Measurements from ENCODE around the gene ADRM1.

Gene ADRM1

GRCh38 chr20:62277253-62277652 lies 25.5 kb upstream of the ADRM1 start:
- H3K36me3 ChIP-seq (ENCODE audit: insufficient read depth), result no peaks in the 10 kb centered on the region
- H3K4me2 ChIP-seq, result no peak overlapping the region
- no peaks in the 10 kb centered on the region for H3K4me1 ChIP-seq (ENCODE audit: low read depth, poor library complexity, severe bottlenecking)
- no peaks in the 10 kb centered on the region for H4K20me1 ChIP-seq (ENCODE audit: insufficient read depth)
- H3K27ac ChIP-seq, result no peak overlapping the region
- H3K4me3 ChIP-seq (IDR thresholded peaks at IDR 0.05; ENCODE audit: insufficient read depth, low read depth, low read length), result no peak overlapping the region
- no peaks in the 10 kb centered on the region for H3K79me2 ChIP-seq (ENCODE audit: insufficient read depth, low read depth)
- no peaks in the 10 kb centered on the region for H3K27me3 ChIP-seq (ENCODE audit: insufficient read depth, low read depth)
- no peak for TF ChIP-seq CTCF (conservative IDR thresholded peaks at IDR 0.05; ENCODE audit: low read depth, low read length)
- no peak overlapping the region for H3K9ac ChIP-seq
- no peak overlapping the region for H2AFZ ChIP-seq (ENCODE audit: low read depth)

- Histone ChIP-seq H3K9ac (no peak overlapping the region), H4K20me1 (ENCODE audit: insufficient read depth) (no peaks in the 10 kb centered on the region), H3K4me1 (ENCODE audit: low read depth, poor library complexity, severe bottlenecking) (no peaks in the 10 kb centered on the region), H2AFZ (ENCODE audit: low read depth) (no peak overlapping the region), H3K4me3 (IDR thresholded peaks at IDR 0.05; ENCODE audit: insufficient read depth, low read depth, low read length) (no peak overlapping the region), H3K27me3 (ENCODE audit: insufficient read depth, low read depth) (no peaks in the 10 kb centered on the region), H3K27ac (no peak overlapping the region), H3K79me2 (ENCODE audit: insufficient read depth, low read depth) (no peaks in the 10 kb centered on the region), H3K4me2 (no peak overlapping the region), H3K36me3 (ENCODE audit: insufficient read depth) (no peaks in the 10 kb centered on the region)
- no peak for TF ChIP-seq CTCF (conservative IDR thresholded peaks at IDR 0.05; ENCODE audit: low read depth, low read length)
Observed at GRCh38 chr20:62280303-62280702, 22.5 kb upstream of the ADRM1 start.

GRCh38 chr20:62281161-62281933 lies 21.4 kb upstream of the ADRM1 start:
- Histone ChIP-seq H3K4me2 (no peak overlapping the region), H3K4me3 (IDR thresholded peaks at IDR 0.05; ENCODE audit: insufficient read depth, low read depth, low read length) (no peak overlapping the region), H4K20me1 (ENCODE audit: insufficient read depth) (no peaks in the 10 kb centered on the region), H3K9ac (no peak overlapping the region), H2AFZ (ENCODE audit: low read depth) (no peak overlapping the region), H3K27ac (no peak overlapping the region), H3K36me3 (ENCODE audit: insufficient read depth) (no peaks in the 10 kb centered on the region), H3K27me3 (ENCODE audit: insufficient read depth, low read depth) (no peaks in the 10 kb centered on the region), H3K4me1 (ENCODE audit: low read depth, poor library complexity, severe bottlenecking) (no peaks in the 10 kb centered on the region), H3K79me2 (ENCODE audit: insufficient read depth, low read depth) (no peaks in the 10 kb centered on the region)
- no peak for TF ChIP-seq CTCF (conservative IDR thresholded peaks at IDR 0.05; ENCODE audit: low read depth, low read length)

- no peaks in the 10 kb centered on the region for H3K27me3 ChIP-seq (ENCODE audit: insufficient read depth, low read depth)
- H3K4me3 ChIP-seq (IDR thresholded peaks at IDR 0.05; ENCODE audit: insufficient read depth, low read depth, low read length), result no peak overlapping the region
- H3K9ac ChIP-seq, result no peak overlapping the region
- no peak for TF ChIP-seq CTCF (conservative IDR thresholded peaks at IDR 0.05; ENCODE audit: low read depth, low read length)
- no peak overlapping the region for H2AFZ ChIP-seq (ENCODE audit: low read depth)
- H3K27ac ChIP-seq, result no peak overlapping the region
- no peaks in the 10 kb centered on the region for H4K20me1 ChIP-seq (ENCODE audit: insufficient read depth)
- no peaks in the 10 kb centered on the region for H3K36me3 ChIP-seq (ENCODE audit: insufficient read depth)
- no peak overlapping the region for H3K4me2 ChIP-seq
- H3K79me2 ChIP-seq (ENCODE audit: insufficient read depth, low read depth), result no peaks in the 10 kb centered on the region
- H3K4me1 ChIP-seq (ENCODE audit: low read depth, poor library complexity, severe bottlenecking), result no peaks in the 10 kb centered on the region
Observed at GRCh38 chr20:62282103-62282502, 20.7 kb upstream of the ADRM1 start.

Data from KMS-11 (cell line).